NK-92 (cell line): ENCODE measurements around the gene DST.

Source experiments
- DNase-seq: peaks from one replicate; lab custom pipeline; 2025; ENCODE audit not compliant: unreplicated experiment; lab: John Stamatoyannopoulos, UW

DST gene

DNA sequence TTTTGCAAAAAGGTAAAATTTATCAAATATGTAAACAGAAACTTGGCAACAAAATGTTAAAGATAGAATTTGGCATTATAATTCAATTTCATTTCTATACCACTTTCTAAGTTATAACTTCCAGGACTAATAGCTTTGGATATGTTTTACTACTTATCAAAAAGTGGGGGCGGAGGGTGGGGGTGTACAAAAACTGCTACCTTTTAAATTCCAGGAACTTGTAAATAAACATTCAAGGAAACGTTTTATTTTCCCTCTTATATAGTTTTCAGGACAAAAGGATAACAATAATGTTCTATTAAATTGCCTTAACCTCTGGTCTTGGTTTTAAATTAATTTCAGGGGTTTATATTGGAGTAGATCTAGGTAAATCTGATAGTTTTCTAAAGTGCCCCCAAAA lies 103.8 kb downstream of the DST start:
- no peak for DNase-seq

DNA sequence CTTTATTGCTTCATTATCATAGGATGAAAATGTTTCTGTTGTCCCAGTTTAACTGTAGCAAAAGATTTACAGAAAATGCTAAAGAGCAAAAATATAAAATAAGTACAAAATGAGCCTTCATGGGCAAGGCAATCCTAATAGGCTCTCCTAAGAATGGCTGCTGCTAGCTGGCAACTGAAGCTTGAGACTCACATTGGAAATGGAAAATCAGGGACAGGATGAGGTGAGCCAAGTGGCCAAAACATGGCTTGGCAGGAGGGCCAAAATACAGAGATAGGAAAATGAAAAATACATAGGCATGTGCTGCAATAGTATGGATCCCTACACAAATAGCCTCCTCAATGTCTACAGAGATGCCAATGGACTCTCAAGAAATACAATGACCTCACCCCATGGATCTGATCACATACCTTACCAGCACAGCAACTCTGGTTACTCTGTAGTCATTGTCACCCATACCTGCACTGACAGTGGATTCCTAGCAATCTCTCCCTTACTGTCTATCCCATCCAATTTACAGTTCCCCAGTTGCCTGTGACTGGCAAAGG lies 105.4 kb downstream of the DST start:
- DNase-seq: no peak

DNA sequence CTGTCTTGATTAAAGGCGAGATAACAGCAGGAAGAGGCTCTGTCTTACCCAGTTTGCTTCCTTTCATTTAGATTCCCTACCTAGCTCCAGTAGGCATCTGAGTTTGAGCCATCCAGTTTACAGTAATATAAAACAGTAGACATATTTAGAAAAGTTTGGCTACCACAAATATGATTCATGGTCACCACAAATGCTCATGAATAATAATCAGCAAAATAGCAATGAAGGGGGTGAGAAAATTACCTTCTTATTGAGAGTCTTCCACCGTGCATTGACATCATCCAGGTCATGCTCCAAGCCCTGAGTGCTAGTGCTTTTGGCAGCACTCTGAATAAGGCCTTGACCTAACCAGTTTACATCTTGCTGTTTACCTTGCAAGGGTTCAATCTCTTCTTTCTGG lies 106.2 kb downstream of the DST start:
- DNase-seq: no peak

DNA sequence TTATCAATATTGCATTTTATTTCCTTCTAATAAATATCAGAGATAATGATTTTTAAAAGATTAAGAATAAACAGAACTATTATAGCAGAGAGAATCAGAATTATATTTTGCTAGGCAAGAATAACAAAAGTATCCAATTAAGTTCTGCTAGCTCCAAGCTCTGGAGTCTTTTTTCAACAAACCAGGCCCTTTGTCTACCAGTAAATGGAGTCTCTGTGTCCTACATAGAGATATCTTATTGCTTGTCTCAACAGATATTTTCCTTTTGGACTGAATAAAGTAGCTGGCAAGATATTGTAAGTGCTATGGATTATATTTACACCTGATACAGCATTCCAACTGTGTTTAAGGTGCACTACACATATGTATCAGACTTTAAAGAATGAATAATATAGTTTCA lies 107.1 kb downstream of the DST start:
- DNase-seq: no peak

DNA sequence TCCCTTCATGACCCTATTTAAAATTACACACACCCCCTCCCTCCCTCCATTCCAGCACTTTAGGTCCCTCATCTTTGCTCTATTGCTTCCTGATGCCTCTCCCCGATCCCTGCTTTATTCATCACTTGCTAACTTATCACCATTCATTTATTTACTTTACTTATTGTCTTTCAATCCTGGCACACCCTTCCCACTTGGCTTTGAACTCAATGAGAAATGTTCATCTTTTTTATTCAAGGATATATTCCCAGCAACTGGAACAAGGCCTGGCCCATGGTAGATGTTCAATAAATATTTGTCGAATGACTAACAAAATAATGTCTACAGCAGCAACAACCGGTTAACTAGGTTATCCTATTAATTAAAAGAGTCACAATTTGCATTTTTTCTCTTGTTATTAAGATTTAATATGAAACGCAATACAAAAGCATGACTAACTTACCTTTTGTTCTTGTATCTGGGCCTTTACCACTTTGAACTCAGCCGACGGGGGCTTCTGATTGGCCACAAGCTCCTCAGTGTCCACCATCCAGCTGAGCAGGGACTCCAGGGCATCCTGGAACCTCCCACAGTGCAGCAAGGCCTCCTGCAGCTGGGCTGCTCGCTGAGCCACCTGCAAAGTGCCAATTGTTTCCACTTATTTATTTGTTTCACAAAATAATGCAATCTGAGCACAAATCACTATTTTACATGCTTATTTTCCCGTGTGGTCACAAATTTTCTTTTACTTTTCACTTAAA lies 107.8 kb downstream of the DST start:
- DNase-seq: no peak

DNA sequence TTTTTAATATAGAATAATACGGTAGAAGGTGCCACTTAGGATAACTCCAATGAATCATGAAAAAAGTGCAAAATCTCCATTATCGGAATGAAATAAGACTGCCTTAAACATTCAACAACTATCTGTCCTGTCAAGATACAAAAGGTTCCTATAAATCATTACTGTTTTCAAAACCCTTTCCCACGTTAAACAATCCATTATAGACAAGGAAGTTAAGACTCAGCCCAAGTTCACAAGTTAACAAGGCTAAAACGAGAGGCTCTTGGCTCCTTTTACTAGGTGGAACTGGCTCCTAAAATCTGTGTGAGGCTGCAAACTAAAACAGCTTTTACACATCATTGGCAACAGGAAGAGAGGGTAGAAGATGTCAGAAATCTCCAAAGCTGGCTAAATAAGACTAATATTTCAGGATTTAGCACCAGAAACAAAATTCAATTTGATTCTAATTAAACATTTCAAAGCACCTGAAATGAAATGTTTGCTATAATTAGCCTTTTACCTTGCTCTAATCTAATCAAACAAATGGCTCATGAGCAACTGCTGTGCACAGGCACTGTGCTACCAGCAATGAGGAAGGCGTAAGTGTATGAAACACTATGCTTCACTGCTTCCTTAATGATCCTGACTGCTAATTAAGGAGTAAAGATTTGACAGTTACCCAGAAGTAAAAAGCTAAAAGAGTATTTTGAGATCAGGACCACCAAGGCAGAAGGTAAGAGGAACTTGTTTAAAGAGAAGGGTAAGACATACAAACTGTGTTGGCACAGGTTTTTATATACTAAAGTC lies 109.7 kb downstream of the DST start:
- no peak for DNase-seq

DNA sequence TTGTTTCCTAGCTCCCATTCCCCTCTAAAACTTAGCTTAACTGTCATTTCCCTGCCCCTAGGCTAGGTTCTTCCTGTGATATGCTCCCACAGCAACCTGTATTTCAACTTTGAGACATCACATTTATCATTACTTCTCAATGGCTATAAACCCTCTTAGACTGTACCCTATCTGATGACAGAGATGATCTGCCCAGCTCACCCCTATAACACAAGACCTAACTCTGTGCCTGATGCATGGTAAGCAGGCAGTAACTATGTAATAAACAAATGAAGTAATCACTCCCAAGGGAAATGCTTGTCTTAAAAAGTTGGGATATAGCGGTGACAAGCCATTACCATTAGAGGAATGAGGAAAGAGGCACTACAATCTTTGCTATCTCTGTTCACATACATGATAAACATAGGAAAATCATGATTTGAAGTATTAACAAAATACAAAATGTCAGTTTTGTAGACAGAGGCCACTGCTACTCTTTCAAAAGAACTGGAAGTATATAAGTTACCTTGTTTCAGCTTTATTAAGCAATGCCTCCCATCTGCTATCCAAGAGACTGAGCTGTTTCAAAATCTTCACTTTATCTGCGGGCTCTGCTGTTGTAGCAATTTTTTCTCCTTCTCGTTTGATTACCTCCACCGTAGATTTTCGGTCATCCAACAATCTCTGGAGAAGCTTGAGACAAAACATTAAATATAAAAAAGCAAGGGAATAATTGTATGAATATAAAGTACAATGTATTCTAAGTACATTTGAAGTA lies 110.7 kb downstream of the DST start:
- no peak for DNase-seq

DNA sequence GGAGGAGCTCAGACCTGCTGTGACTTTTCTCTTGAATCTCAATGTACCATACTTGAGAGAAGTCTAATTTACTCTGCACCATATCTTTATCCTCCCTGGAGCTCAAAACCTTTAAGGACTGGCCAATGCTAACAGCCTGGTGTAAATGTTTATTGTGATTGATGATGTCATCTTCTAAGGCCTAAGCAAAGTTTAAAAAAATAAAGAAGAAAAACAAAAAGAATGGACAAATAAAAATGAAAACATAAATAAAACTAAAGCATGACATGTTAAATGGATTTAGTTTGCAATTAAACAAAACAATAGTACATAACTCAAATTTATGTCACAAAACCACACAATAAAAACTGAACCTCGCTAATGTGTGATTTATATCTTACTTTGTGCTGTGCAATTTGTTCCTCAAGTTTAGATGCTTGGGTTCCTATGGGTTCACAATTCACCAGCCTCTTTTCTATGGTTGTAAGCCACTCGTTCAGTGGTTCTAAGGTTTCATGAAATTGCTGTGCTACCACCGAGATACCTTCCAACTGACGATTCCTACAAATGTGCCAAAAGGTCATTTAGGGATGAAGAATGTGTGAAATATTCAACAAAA lies 113.0 kb downstream of the DST start:
- DNase-seq: no peak

DNA sequence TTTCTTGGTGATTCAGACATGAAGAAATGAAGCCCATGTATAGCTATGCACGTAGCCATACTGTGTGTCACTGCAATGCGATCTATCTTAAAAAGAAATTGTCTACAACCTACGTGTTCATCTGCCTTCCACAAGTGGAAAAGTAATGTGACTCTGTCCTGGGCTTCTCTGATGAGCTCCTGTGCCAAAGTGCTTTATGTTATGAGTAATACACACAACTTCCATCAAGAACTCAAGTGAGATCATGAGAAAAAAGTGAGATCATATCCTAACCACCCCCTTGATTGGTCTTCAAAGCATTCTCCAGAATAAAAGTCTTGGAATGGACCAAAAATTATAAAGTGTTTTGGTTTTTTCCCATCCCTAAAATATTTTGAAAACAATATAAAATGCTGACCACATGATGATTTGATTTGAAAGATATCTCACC lies 114.3 kb downstream of the DST start:
- DNase-seq: no peak

DNA sequence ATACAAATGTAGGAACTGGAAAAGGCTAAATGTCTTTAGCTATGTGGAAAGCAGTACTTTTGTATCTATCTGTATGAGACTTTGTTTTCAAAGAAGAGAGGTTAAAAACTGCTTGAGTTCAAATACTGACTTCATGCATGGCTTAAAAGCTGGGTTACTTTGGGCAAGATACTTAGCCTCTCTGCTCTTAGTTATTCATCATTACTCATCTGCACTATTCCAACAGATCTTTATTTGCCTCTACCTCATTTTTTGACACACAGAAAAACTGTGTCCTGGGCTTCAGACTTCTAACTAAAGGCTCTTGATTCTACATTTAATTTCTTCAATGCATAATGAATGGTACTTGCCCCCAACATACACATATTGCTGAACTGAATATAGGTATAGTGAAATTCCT lies 114.8 kb downstream of the DST start:
- no peak for DNase-seq

DNA sequence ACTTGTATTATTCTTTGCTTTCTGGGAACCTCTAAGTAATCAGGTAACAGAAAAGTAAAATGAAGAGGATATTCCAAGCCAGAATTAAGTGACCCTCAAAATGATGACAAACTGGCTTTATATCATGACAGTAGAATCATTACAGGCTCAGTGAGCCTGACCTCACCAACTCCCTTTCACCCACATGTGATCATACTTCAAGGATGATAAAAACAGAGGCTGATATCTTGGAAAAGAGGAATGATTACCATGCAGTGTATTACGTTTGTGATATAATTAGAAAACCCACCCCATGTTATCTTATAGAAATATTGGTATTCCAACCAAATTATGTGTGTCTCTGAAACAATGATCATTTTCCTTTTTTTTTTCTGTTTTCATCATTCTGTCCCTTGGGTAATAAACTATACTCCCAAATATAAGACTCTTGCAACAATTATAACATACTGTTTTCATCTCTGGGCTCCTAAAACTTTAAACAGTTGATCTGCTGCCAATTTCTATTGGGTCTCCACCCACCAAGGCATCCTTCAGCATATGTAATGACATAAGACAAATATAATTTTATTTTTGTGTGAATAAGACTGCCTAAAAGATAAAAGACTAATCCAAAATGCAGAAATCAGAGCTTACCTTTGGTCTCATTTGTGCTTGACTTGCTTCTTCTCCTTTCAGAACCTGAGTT lies 115.7 kb downstream of the DST start:
- DNase-seq: no peak

DNA sequence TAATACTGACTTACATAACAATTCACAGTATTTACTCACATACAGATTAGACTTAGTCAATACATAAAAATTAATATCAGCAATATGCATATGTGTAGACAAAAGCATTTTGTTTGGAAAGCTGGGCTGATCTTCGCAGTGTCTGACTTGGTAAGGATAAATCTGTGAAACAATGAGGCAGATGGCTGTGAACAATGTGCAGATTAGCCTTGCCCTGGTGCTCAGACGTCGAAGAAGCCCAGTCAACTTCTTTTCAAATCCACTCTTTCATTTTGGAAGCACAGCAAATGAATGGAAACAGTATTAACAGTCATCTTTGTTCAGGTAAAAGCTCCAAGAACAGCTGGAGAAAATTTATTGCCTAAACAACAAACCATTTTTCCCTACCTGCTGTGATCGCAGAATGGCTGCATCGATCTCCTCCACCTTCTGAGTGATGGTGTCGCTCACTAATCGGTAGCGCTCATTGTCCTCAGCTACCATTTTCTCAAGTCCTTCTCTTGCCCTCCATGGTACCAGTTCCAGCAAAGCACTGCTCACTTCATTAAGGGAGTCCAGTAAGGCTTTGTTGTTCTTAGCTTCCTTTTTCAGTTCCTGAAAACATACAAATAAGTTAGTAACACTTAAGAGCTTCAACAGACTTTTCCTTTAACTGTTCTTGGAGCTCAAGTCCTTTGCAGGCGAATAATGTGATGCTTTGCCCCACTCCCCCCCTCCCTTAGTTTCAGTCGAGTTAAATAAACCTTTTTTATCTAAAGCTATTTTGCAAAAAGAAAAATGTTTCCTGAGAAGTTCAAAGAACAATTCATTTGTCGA lies 116.5 kb downstream of the DST start:
- no peak for DNase-seq

DNA sequence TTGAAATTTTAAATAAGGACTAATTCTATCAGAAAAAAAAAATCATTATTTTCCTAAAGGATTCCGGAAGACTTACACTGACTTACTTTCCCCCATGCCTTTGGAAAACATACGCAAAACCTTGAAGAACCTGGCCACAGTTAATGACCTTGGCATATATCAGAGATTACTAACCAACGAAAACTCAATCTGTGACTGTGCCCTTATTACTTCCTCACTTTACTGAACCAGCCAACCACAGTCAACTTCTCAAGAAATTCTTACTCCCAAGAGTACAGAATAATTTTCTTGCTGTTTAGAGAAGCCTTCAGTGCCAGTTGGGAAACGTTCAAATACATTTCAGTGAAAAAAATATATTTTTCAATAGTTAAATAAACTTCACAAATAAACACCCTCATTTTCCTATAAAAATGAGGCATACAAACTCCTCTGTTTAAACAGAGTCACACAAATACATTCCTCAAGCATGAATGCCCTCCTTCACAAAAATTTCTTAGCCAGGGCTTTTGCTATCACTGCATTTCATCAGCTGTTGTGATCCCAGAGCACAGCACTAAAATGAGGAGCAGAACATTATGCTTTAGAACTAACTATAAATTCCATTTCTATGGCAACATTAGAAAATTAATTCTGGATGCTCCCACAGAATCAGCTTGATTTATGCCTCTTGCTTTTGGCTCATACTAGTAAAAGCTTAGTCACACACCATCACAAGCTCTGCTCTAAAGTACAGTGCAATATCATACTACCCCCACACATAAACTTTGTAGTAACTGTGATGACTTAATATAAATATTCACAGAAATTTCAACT lies 117.6 kb downstream of the DST start:
- DNase-seq: no peak

DNA sequence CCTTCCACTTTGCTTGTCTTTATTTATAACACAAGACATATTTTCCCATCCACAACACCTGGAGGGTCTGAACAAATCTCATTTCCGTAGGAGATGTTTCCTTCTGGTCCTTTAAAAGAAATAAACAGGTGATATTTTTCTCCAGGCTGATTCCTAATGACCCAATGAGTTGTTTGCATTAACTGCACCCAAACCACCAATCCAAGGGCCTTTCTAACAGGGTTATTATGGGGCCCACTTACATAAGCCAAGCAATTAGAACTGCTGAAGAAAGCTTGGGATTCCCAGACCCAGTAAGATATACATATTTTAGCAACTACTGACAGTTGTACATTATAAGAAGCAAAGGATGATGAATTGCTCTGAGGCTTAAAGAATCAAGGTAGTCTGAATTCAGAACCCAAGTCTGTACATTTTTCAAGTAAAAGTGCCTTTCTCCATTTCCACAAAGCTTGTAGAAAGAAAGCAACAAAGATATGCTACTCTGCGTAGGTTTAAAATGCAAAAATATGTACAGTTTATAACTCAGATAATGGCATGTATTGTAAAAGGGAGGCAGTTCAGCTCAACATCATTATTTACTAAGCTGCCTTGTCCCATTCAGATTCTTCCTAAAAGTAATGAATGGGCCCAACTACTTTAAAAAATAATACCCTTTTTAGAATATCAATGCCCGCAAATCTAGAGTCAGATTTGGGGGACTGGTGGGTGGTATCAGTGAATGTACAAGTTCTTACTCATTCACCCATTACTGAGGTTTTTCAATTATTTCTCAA lies 120.0 kb downstream of the DST start:
- no peak for DNase-seq

DNA sequence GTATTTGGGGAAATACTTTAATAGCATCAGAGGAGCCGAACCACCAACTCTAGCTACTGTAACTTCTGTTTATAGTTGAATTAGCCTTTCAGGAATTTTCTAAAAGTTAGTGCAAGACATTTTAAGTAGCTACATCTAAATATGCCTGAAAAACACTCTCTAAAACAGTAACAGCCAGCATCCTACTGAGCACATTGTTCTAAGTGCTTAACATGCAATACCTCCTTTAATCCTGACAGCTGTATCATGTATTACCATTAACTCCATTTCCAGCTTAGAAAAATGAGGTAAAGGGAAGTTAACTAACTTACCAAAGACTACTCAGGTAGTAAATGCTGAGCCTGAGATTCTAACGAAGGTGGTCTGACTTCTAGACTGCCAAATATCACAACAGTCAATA lies 120.7 kb downstream of the DST start:
- no peak for DNase-seq

DNA sequence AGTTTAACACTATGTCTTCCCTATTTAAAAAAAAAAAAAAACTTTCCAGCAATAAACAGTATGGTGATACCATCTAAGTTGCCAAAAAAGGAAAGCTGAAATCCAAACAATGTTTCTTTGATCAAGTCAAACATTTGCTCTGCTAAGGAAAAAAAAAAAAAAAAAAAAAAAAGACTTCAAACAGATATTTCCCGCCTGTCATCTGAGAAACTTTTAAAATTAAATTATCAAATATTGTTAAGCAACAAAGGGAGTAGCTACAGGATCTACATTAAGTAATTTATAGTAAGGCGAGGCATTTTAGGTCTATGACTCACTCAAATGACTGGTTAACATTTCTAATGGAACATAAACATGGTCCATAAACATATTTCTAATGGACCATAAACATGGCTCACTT lies 121.2 kb downstream of the DST start:
- no peak for DNase-seq

DNA sequence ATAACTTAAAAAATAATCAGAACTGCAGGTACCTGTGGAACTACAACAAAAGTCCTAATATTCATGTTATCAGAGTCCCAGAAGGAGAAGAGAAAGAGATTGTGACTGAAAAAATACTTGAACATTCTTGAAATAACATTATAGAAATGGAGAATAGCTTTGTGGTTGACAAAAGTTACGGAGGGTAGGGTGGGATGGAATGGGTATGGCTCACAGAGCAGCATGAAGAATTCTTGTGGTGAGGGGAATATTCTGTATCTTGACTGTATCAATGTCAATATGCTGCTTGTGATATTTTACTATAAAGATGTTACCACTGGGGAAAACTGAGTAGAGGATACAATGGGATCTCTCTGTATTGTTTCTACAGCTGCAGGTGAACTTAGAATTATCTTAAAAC lies 122.5 kb downstream of the DST start:
- DNase-seq: no peak
